Heart left ventricle (tissue), 13 donors: Measurements from ENCODE around the gene TTLL9.

Experiments
- CTCF ChIP-seq, 12 donors: fragments of 200-600 bp; sonication (generic) in 4 of 12; IDR thresholded peaks; one replicate each; pipeline versions ENCODE4 v1.5.0 to v1.8.0; 2018 to 2022; ENCODE audit warnings: antibody characterized with exemption in 12 of 12, mild to moderate bottlenecking in 5 of 12
- POLR2A ChIP-seq, 2 donors: fragments of 450-650 bp; IDR thresholded peaks; one replicate each; pipeline ENCODE4 v1.6.1; 2017; ENCODE audit warnings: antibody characterized with exemption in 2 of 2, mild to moderate bottlenecking in 2 of 2, moderate library complexity in 2 of 2
- donor health status: ischemic (EF 13 %, LVEDD 7.1; RV severe dilation, severe dysfunction).
- donor health status: DM: no; HTN: yes; CAD: no.
- donor health status: DM: no; HTN: no; CAD: no.
- donor health status: ischemic (EF 25% LVEDD 6.9; RV normal size, moderate dysfunction).
- donor health status: ischemic (EF 25% LVEDD 5.7; RV mildly dilated, moderate dysfunction).
- donor health status: ischemic (EF 35%, LVEDD 5.7; RV mildly dilated, moderate dysfunction).
- donor health status: nonischemic (EF 11% LVEDD 7.7; RV severe dilation, severe dysfunction).
- donor health status: DM: yes; HTN: yes; CAD: no.
- donor health status: PGD.
- donor health status: ischemic (EF 29% LVEDD 5.4; RV normal size, mild dysfunction).
- donor health status: nonischemic (EF 23%, LVEDD 6.1; RV moderate dilation, normal function).

- no peak for TF ChIP-seq CTCF (IDR thresholded peaks at IDR 0.05)
- no peak for TF ChIP-seq POLR2A (IDR thresholded peaks at IDR 0.05)
Observed at GRCh38 chr20:31979713-31980426, 109.4 kb downstream of the TTLL9 start.
